IPS-20b (cell line): ENCODE results near the gene NWD2.

Experiments used
- H3K27ac ChIP-seq: one replicate; pipeline ENCODE4 v1.5.1; 2013; ENCODE audit warnings: low read length
- H3K27me3 ChIP-seq: 2 replicates; pipeline ENCODE4 v1.6.1; 2013; ENCODE audit warnings: mild to moderate bottlenecking, low read length, inconsistent platforms; ENCODE audit not compliant: insufficient read depth
- H3K36me3 ChIP-seq: 2 replicates; pipeline ENCODE4 v1.6.1; 2013; ENCODE audit warnings: low read depth, mild to moderate bottlenecking, inconsistent platforms, low read length, moderate library complexity; ENCODE audit not compliant: insufficient read depth
- H3K4me1 ChIP-seq: 2 replicates; pipeline ENCODE4 v1.6.1; 2013; ENCODE audit warnings: mild to moderate bottlenecking, control low read depth, inconsistent platforms, low read length, moderate library complexity; ENCODE audit not compliant: insufficient read depth
- H3K4me3 ChIP-seq: 2 replicates; pipeline ENCODE4 v1.5.1; 2013; ENCODE audit warnings: mild to moderate bottlenecking, low read length, inconsistent platforms
- H3K9ac ChIP-seq: 2 replicates; pipeline ENCODE4 v1.6.1; 2013; ENCODE audit warnings: low read depth, mild to moderate bottlenecking, inconsistent platforms, low read length, moderate library complexity
- H3K9me3 ChIP-seq: 2 replicates; pipeline ENCODE4 v1.6.1; 2013; ENCODE audit warnings: mild to moderate bottlenecking, low read depth, low read length, inconsistent platforms; ENCODE audit not compliant: insufficient read depth

Gene NWD2

DNA sequence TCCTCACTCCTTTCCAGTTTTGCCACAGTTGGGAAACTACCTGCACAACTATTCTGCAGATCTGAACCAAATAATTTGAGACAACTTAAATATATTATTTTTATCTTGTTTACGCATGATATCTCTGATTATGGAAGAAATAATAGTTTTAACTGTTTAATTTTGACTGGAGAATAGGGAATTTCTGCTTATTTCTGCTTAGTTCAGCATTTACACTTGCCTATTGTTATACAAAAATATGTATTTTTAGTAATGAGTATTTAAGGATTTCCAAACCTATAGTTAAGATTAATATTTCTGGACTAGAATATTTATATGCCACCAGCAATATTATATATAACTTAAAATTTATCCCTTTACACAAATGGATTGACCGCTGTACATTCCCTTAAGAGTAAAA, 125.5 kb downstream of the NWD2 start:
- Histone ChIP-seq H3K9ac (no peak overlapping the region), H3K4me1 (no peaks in the 10 kb centered on the region), H3K36me3 (no peaks in the 10 kb centered on the region), H3K4me3 (no peak overlapping the region), H3K9me3 (no peaks in the 10 kb centered on the region), H3K27ac (no peak overlapping the region), H3K27me3 (no peaks in the 10 kb centered on the region)

- H3K27me3 ChIP-seq, result no peaks in the 10 kb centered on the region
- H3K4me1 ChIP-seq, result no peaks in the 10 kb centered on the region
- no peak overlapping the region for H3K4me3 ChIP-seq
- no peaks in the 10 kb centered on the region for H3K36me3 ChIP-seq
- no peak overlapping the region for H3K27ac ChIP-seq
- no peaks in the 10 kb centered on the region for H3K9me3 ChIP-seq
- H3K9ac ChIP-seq, result no peak overlapping the region
Observed at GRCh38 chr4:37381040-37381668, 136.6 kb downstream of the NWD2 start.

DNA sequence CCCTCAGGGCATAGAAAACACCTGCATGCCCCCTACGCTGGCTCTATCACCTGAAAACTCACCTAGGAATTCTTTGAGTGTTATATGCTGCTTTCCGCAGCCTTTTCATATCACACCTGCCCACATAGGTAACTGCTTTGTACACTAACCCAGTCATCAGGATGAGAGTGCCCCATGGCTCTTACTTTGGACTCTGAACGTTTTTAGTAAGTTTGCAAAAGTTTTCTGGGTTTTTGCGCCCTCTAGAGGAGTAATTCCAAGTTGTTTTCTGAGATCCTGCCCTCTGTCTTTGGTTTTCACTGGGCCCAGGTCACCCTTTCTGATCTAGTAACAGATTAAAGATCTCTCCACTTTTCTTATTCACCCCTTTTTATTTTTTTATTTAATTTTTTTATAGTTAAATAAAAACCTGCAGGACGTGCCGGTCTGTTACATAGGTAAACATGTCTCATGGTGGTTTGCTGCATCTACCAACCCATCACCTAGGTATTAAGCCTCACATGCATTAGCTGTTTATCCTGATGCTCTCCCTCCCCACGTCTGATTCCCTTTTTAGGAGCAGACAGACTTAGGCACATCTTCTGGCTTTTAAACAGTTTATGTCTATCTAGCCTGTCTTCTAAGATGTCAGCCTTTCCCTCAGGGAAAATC, 139.2 kb downstream of the NWD2 start:
- H3K9ac ChIP-seq, result no peak overlapping the region
- no peaks in the 10 kb centered on the region for H3K27me3 ChIP-seq
- no peaks in the 10 kb centered on the region for H3K9me3 ChIP-seq
- H3K27ac ChIP-seq, result no peak overlapping the region
- peaks cover under 1% of the 10 kb centered on the region; the same call in 1 of the 2 replicates for H3K4me1 ChIP-seq
- no peak overlapping the region for H3K4me3 ChIP-seq
- no peaks in the 10 kb centered on the region for H3K36me3 ChIP-seq

- H3K4me1 ChIP-seq, result peaks cover 9% of the 10 kb centered on the region; the same call in 1 of the 2 replicates
- H3K9ac ChIP-seq, result no peak overlapping the region
- H3K27ac ChIP-seq, result no peak overlapping the region
- H3K36me3 ChIP-seq, result no peaks in the 10 kb centered on the region
- no peaks in the 10 kb centered on the region for H3K9me3 ChIP-seq
- H3K27me3 ChIP-seq, result no peaks in the 10 kb centered on the region
- no peak overlapping the region for H3K4me3 ChIP-seq
Observed at GRCh38 chr4:37385424-37385823, 140.9 kb downstream of the NWD2 start.

DNA sequence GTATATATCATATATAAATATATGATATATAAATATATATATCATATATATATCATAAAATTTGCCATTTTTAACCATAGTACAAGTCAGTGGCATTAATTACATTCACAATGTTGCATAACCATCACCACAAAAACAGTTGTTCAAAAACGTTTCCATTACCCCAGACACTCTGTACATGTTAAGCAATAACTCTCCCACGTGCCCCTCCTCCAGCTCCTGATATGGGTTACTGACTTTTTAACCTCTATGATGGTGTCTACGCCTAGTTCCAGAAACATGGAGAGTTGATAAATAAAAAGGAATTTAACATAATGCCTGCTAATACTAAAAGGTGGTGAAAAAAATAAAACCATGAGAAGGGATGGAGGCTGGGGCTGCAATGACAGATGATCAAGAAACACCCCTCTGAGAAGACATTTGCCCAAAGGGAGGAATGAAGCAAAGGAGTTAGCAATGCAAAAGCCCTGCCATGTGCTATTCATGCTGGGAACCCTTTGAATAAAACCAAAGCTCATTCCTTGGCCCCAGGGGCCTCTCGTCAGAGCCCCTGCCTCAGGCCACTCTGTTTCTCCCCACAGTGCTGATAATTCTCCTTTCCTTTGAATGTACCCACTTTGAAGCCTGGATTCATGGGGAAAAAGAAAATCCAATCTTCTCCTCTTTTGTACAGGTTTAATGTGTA, 144.3 kb downstream of the NWD2 start:
- 0 out of 2 replicates have a peak overlapping the region, but pooled peaks have one; percentile 8 for H3K4me3 ChIP-seq
- no peak overlapping the region for H3K27ac ChIP-seq
- H3K27me3 ChIP-seq, result no peaks in the 10 kb centered on the region
- no peak overlapping the region for H3K9ac ChIP-seq
- no peaks in the 10 kb centered on the region for H3K36me3 ChIP-seq
- H3K4me1 ChIP-seq, result peaks cover 9% of the 10 kb centered on the region; the same call in 1 of the 2 replicates
- H3K9me3 ChIP-seq, result no peaks in the 10 kb centered on the region

- Histone ChIP-seq H3K36me3 (no peaks in the 10 kb centered on the region), H3K9ac (peak overlapping the region; percentile 24; the same call in 1 of the 2 replicates), H3K27me3 (no peaks in the 10 kb centered on the region), H3K4me3 (0 out of 2 replicates have a peak overlapping the region, but pooled peaks have one; percentile 8), H3K4me1 (peaks cover 9% of the 10 kb centered on the region; the same call in 1 of the 2 replicates), H3K9me3 (no peaks in the 10 kb centered on the region), H3K27ac (no peak overlapping the region)
Observed at GRCh38 chr4:37389366-37389765, 144.8 kb downstream of the NWD2 start.

- Histone ChIP-seq H3K27ac (no peak overlapping the region), H3K4me1 (peaks cover 9% of the 10 kb centered on the region; the same call in 1 of the 2 replicates), H3K36me3 (no peaks in the 10 kb centered on the region), H3K4me3 (no peak overlapping the region), H3K9me3 (no peaks in the 10 kb centered on the region), H3K27me3 (no peaks in the 10 kb centered on the region), H3K9ac (peak overlapping the region; percentile 24; the same call in 1 of the 2 replicates)
Observed at GRCh38 chr4:37389967-37390580, 145.5 kb downstream of the NWD2 start.

GRCh38 chr4:37392521-37393255, 148.1 kb downstream of the NWD2 start:
- no peaks in the 10 kb centered on the region for H3K9me3 ChIP-seq
- H3K27me3 ChIP-seq, result no peaks in the 10 kb centered on the region

DNA sequence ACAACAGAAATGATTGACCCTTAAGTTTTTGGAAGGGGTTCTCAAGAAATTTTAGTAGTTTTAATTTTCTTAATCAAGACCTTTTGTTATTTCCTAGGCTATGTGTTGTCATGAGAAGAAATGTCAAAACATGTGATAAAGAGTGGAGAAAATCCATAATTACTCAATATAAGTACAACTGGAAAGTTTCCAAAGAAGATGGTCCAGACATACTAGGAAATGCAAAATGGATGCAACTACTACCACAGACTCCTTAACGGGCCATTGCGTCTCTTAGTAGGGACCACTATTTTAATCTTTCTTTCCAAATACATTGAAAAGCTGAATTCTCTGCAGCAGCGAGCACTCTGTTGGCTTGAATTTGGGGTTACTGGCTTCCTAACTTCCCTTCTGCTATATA, 148.8 kb downstream of the NWD2 start:
- Histone ChIP-seq H3K9me3 (no peaks in the 10 kb centered on the region), H3K9ac (no peak overlapping the region), H3K4me1 (peaks cover 9% of the 10 kb centered on the region; the same call in 1 of the 2 replicates), H3K36me3 (no peaks in the 10 kb centered on the region), H3K27me3 (no peaks in the 10 kb centered on the region), H3K4me3 (no peak overlapping the region), H3K27ac (no peak overlapping the region)

More at GRCh38 chr4:37392521-37393255, 148.1 kb downstream of the NWD2 start:
- no peaks in the 10 kb centered on the region for H3K36me3 ChIP-seq
- H3K4me3 ChIP-seq, result no peak overlapping the region
- H3K27ac ChIP-seq, result no peak overlapping the region
- no peak overlapping the region for H3K9ac ChIP-seq
- peaks cover 9% of the 10 kb centered on the region; the same call in 1 of the 2 replicates for H3K4me1 ChIP-seq

GRCh38 chr4:37393889-37394288, 149.3 kb downstream of the NWD2 start:
- Histone ChIP-seq H3K4me3 (no peak overlapping the region), H3K27ac (no peak overlapping the region), H3K27me3 (no peaks in the 10 kb centered on the region), H3K9me3 (no peaks in the 10 kb centered on the region), H3K36me3 (no peaks in the 10 kb centered on the region), H3K9ac (no peak overlapping the region), H3K4me1 (peaks cover 6% of the 10 kb centered on the region; the same call in 1 of the 2 replicates)

DNA sequence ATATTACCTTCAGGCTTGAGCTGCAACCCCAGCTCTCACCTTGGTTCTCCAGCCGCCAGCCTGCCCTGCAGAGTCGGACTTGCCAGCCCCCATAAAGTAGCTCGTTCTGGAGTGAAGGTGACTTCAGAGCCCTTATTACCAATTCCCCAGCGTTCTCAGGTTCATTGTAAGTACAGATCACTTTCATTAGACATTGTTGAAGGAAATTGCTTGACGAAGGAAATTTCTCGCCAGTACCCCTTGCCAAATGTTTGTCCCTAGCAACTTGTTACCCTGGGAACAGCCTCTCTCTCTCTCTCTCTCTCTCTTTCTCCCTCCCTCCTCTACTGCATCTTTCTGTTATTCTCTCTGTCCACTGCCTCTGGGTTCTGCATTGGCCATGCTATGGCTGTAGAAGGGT, 153.0 kb downstream of the NWD2 start:
- Histone ChIP-seq H3K4me1 (no peaks in the 10 kb centered on the region), H3K9me3 (no peaks in the 10 kb centered on the region), H3K27me3 (no peaks in the 10 kb centered on the region), H3K9ac (no peak overlapping the region), H3K4me3 (no peak overlapping the region), H3K27ac (no peak overlapping the region), H3K36me3 (no peaks in the 10 kb centered on the region)
